Left forelimb (tissue), 1 donor: ENCODE measurements around the gene DHDH.

ENCODE experiments used
- DNase-seq: peaks from one replicate; pipeline ENCODE4 v3.0.0-alpha.2; 2018; ENCODE audit warnings: low spot score

DHDH gene

DNA sequence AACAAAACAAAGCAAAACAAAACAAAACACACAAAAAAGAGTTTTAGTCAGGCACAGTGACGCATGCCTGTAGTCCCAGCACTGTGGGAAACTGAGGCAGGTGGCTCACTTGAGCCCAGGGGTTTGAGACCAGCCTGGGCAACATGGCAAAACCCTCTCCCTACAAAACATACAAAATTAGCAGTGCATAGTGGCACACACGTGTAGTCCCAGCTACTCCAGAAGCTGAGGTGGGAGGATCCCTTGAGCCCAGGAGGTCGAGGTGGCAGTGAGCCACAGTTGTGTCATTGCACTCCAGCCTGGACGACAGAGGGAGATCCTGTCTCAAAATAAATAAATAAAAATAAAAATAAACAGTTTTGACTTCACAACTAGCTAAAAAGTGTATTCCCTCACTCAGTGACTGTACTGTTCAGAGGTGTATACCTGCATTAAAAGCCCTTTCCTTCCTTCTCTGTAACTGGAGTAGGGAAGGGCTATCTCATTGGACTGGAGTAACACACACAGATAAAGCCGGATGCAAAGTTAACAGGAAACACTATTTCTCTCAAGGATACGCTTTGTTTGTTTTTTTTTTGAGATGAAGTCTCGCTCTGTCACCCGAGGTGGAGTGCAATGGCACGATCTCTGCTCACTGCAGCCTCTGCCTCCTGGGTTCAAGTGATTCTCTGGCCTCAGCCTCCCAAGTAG, 17.5 kb downstream of the DHDH start:
- no peak for DNase-seq

DNA sequence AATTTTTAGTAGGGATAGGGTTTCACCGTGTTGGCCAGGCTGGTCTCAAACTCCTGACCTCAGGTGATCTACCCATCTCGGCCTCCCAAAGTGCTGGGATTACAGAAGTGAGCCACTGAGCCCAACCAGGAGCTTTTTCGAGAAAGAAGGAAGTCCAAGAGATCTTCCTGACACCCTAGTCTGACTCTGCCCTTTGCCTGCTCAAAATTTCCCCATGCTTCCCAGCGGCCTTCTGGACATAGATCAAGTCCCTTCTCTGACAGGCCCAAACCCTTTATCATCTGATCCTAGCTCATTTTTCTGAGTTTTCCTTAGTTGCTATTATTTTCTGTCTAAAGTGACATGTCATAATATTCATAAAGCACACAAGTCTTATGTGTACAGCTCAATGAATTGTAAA, 19.6 kb downstream of the DHDH start:
- DNase-seq, result no peak

DNA sequence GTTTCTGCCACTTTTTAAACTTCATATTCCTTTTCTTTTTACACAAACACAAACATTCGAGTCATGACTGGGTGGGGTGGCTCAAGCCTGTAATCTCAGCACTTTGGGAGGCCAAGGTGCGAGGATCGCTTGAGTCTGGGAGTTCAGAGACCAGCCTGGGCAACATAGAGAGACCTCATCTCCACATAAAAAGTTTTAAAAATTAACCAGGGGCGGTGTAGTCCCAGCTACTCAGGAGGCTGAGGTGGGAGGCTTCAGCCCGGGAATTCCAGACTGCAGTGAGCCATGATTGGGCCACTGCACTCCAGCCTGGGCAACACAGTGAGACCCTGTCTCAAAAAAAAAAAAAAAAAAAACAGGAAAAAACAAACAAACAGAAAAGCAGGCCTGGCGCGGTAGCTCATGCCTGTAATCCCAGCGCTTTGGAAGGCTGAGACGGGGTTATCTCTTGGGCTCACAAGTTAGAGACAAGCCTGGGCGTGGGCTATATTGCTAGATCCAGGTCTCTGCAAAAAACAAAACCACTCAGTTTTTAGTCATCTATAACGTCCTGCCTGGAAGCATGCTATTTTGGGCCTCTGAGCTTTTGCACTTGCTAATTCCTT, 20.6 kb downstream of the DHDH start:
- DNase-seq, result no peak

DNA sequence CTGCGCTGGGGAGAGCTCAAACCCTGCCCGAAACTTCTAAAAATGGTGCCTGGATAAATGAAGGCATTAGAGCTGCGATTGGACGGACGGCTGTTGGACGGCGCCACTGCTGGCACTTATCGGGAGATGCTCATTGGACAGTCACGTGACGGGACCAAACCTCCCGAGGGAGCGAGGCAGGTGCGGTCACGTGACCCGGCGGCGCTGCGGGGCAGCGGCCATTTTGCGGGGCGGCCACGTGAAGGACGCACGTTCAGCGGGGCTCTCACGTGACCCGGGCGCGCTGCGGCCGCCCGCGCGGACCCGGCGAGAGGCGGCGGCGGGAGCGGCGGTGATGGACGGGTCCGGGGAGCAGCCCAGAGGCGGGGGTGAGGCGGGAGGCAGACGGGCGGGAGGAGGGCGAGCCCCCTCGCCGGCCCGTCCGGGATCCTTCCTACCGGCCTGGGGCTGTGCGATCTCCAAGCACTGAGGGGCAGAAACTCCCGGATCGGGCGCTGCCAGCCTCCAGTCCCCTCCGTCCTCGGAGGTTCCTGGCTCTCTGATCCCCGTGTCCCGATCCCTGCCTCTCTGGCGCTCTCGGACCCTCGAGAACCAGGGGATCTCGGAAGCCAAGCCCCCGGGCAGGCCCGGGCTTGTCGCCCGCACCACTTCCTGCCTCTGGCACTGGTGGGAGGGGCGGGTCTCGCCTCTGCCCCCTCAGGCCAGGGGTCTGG, 21.3 kb downstream of the DHDH start, which contains the start of gene BAX:
Gene BAX, plus strand, starts transcription at position 281 of the 713 bp plus-strand sequence. Its CDS starts 54 bp downstream, at position 335.
- DNase-seq, result peak; percentile 97

DNA sequence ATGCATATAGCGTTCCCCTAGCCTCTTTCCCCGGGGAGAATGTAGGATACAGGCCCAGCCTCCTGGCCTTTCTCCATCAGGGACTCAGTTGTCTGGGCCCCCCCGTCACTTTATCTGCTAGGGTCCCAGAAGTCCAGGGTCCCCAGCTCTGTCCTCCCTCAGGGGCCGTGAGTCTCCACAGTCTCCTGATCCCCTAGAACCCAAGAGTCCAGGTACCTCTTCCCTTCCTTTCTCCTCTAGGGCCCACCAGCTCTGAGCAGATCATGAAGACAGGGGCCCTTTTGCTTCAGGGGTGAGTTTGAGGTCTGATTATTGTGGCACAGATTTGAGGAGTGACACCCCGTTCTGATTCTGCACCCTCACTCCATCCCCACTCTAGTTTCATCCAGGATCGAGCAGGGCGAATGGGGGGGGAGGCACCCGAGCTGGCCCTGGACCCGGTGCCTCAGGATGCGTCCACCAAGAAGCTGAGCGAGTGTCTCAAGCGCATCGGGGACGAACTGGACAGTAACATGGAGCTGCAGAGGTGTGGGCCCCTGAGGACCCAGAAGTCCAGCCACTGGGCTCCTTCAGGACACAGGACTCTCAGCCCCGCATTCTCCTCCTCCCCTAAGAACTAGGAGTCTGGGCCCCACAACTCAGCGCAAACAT, 21.9 kb downstream of the DHDH start:
- DNase-seq, result no peak

DNA sequence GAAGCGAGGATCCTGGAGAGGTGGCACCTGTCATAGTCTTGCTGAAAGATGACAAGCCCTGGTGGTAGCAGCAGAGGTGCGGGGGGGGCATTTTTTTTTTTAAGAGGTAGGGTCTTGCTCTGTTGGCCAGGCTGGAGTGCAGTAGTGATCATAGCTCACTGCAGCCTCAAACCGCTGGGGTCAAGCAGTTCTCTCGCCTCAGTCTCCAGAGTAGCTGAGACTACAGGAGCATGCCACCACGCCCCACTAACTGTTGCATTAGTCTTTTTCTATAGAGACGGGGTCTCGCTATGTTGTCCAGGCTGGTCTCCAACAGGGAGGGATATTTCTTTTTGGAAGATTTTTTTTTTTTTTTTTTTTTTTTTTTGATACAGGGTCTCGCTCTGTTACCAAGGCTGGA, 24.5 kb downstream of the DHDH start:
- no peak for DNase-seq

DNA sequence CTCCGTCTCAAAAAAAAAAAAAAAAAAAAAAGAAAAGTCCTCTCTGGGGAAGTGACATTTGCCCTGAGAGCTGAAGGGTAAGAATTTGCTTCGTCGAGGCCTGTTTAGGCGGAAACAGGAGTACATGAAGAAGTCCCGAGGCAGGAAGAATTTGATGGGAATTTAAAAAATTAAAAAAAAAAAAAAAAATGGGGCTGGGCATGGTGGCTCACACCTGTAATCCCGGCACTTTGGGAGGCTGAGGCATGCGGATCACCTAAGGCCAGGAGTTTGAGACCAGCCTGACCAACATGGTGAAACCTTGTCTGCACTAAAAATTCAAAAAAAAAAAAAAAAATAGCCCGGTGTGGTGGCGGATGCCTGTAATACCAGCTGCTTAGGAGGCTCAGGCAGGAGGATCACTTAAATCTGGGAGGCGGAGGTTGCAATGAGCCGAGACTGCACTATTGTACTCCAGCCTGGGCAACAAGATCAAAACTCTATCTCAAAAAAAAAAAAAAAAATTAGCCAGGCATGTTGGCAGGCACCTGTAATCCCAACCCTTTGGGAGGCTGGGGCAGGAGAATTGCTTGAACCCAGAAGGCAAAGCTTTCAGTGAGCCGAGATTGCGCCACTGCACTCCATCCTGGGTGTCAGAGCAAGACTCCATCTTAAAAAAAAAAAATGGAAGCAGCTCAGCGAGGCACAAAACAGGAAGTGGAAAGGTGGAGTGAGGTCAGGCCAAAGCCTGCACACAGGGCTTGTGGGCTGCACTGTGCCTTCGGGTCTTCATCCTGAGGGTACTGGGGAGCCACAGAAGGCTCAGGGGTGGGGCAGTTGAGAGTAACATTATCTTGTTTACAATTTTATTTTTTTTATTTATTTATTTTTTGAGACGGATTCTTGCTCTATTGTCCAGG, 26.1 kb downstream of the DHDH start:
- no peak for DNase-seq

DNA sequence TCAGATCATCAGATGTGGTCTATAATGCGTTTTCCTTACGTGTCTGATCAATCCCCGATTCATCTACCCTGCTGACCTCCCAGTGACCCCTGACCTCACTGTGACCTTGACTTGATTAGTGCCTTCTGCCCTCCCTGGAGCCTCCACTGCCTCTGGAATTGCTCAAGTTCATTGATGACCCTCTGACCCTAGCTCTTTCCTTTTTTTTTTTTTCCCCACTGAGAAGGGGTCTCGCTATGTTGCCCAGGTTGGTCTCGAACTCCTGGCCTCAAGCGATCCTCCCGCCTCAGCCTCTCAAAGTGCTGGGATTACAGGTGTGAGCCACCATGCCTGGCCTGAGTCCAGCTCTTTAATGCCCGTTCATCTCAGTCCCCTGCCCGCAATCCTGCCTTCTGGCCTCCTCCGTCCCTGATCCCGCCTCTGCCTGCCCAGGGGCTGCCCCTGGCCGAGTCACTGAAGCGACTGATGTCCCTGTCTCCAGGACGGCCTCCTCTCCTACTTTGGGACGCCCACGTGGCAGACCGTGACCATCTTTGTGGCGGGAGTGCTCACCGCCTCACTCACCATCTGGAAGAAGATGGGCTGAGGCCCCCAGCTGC, 27.7 kb downstream of the DHDH start:
- DNase-seq, result no peak

DNA sequence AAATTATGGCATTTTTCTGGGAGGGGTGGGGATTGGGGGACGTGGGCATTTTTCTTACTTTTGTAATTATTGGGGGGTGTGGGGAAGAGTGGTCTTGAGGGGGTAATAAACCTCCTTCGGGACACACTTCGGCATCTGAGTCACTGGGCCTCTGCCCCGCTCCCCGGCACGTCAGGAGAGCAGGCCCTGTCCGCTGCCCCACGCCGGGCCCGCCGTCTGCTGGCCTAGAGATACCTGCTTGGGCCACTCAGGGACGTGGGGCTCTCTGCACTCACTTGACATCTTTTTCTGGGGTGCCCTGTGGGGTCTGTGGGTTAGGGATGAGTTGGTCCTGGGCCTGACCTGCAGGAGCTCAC, 28.2 kb downstream of the DHDH start:
- no peak for DNase-seq

DNA sequence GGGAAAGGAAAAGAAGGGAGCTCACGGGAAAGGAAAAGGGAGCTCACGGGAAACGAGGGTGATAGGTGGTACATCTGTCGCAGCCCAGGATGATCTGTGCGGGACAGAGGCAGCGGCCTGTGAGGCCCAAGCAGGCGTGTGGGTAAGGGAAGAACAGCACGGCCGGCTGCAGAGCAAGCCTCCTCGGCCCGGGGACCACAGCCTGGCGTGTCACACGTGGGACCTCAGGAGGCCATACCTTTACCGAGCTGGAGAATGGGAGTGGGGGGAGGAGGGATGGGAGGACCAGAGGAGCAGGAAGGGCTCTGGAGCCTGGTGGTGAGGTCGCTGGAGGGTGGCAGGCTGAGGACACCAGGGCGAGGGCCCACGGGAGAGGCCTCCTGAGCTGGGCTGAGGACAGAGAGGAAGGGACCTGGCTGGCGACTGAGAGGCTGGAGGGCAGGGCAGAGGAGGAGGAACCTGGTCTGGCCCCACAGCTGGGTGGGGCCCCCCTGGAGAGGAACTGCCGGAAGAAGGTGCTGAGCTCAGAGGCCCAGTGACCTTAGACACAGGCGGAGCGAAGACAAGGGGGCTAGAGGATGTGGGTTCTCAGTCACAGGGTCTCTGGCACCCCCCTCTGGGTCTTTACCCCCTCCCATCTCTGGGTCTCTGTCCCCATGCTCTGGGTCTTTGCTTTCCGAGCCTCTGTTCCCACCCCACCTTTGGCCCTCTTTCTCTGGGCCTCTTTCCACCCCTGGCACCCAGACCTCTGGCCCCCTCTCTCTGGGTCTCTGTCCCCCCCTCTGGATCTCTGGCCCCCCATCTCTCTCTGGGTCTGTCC, 28.7 kb downstream of the DHDH start:
- DNase-seq, result no peak

DNA sequence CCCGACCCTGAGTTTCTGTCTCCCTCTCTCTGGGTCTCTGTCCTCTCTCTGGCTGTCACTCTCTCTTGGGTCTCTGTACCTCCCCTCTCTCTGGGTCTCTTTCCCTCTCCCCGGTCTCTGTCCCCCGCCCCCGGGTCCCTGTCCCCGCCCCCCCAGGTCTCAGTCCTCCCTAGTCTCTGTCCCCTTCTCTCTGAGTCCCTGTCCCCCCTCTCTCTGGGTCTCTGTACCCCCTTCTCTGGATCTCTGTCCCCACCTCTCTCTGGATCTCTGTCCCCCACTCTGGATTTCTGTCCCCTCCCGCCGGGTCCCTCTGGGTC, 29.3 kb downstream of the DHDH start:
- DNase-seq, result no peak

DNA sequence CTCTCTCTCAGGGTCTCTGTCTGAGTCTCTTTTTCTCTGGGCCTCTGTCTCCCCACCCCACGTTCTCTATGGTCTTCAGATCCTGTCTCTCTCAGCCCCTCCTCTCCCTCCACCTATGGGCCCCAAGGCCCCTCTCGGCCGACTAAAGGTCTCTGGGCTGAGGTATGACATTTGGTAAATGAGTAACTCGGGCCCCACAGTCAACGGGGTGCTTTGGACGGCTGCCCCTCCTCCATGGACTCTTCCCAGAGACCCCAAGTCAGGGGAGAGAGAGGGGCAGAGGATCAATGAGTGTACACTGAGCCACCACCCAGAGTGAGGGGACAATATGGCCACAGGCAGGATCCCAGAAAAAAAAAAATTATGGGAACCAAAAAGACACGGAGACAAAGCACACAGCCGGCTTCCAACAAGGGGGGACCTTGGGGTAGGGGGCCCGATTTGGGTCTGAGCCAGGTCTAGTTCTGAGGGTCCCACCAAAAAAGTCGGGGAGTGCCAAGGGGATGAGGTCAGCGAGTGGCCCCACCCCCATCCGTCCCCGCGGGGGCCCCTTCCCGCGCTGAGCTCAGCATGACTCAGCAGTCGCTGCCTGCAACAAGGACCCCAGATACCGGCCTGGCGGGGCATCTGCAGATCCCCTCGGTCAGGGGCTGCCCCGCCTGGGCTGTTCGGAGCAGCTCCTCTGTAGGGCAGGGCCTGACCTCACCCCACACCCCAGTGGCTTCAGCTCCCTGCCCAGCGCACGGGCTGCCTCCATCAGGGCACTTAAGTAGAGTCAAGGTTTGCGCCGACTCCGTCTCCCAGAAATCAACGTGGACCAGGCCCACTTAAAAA, 30.1 kb downstream of the DHDH start:
- peak; percentile 82 for DNase-seq

DNA sequence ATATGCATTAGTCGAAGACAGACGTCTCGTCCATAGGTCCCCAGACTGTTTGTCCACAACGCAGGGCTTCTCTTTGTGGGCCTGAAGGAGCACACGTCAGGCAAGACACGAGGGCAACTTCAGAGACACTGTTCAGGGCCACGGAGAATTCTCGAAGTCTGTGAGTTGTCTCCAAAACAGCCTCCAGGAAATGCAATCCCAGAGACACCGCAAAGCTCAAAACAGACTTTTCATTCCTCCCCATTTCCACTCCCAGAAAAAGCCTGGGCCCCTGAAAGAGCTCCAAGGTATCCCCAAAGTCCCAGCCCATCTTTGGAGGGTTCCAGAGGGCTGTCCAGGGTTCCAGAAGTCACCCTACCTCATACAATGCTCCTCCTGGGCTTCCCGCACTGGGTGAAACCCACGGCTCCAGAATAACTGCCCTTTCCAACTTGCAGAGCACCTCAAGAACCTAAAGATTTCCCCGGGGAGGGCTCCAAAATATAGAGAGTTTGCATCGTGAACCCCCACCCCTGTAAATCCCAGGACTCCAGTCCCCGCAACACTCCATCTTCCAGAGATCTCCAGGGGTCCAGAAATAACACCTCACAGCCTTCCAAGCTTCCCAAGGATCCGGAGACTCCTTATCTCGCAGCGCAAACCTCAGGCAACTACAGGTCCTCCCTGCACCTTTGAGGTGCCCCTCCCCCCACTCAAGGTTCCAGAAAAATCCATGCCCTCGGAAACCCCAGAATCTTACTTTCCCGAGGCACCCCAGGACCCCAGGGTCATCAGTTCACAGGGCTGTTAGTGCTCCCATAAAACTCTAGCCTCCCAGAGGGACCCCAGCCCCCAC, 30.9 kb downstream of the DHDH start:
- no peak for DNase-seq

DNA sequence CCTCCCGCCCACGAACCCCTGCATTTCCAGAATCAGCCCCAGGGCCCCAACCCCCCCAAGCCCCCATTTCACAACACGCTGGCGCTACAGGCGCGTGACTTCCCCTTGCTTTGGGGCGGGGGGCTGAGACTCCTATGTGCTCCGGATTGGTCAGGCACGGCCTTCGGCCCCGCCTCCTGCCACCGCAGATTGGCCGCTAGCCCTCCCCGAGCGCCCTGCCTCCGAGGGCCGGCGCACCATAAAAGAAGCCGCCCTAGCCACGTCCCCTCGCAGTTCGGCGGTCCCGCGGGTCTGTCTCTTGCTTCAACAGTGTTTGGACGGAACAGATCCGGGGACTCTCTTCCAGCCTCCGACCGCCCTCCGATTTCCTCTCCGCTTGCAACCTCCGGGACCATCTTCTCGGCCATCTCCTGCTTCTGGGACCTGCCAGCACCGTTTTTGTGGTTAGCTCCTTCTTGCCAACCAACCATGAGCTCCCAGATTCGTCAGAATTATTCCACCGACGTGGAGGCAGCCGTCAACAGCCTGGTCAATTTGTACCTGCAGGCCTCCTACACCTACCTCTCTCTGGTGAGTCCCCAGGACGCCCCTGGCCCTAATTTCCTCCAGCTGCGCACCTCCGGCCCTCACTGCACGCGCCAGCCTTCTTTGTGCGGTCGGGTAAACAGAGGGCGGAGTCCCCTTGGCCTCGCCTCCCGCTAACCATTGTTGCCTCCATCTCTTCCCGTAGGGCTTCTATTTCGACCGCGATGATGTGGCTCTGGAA, 31.7 kb downstream of the DHDH start, which contains the start of gene FTL:
Gene FTL, plus strand, starts transcription at position 270 of the 766 bp plus-strand sequence. Its CDS starts 199 bp downstream, at position 469.
- peak; percentile 97 for DNase-seq

DNA sequence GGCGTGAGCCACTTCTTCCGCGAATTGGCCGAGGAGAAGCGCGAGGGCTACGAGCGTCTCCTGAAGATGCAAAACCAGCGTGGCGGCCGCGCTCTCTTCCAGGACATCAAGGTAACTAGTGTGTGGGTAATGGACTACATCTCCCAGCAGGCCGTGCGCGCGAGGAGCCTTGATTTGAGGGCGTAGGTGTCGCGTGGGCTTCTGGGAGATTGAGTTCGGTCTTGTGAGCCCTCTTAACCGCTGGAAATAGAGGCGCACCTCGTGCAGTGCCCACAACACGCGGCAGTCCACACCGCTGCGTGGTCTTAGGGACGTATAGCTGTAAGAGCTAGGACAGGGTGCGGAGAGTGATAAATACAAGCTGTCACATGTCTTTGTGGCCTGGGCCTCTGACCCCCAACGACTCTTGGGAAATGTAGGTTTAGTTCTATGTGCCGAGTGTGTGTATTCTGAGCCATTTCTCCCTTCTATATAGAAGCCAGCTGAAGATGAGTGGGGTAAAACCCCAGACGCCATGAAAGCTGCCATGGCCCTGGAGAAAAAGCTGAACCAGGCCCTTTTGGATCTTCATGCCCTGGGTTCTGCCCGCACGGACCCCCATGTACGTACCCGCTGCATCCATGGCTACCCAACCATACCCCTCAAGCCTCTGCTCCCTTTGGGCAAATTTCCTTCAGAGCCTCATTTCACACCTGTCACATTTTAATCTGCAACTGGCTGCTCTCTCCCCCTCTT, 32.5 kb downstream of the DHDH start:
- DNase-seq, result peak; percentile 92

DNA sequence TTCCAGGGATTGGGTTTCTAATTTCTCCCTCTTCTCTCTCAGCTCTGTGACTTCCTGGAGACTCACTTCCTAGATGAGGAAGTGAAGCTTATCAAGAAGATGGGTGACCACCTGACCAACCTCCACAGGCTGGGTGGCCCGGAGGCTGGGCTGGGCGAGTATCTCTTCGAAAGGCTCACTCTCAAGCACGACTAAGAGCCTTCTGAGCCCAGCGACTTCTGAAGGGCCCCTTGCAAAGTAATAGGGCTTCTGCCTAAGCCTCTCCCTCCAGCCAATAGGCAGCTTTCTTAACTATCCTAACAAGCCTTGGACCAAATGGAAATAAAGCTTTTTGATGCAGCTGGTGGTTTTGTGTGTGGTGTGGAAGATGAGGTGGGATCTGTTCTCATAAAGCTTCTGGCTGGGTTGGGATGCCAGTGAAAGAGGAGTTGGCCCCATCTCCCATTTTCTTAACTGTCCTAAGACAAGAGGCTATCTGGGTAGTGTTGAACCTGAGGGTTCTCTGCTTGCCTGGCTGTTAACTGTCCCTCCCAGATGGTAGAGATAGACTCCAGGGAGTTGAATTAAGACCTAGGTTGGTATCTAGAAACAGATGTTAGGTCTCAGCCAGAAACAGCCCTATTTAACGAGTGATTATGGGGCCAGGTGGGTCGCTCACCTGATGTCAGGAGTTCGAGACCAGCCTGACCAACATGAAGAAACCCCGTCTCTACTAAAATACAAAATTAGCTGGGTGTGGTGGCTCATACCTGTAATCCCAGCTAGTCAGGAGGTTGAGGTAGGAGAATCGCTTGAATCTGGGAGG, 33.2 kb downstream of the DHDH start:
- no peak for DNase-seq
